HL-60 (cell line): Measurements from ENCODE around the gene COL13A1.
A peak's percentile ranks its signal among the peaks of the same experiment; 100 is the strongest.

ENCODE experiments used
- DNase-seq, 2 experiments: peaks; one replicate each; pipeline ENCODE4 v3.0.0-alpha.2; 2010 to 2020; ENCODE audit warnings: low read depth in 1 of 2, low spot score in 1 of 2
- H3K27ac ChIP-seq: fragments of 250-450 bp; sonication (Bioruptor Pico); replicated peaks from 2 replicates; pipeline ENCODE4 v1.5.1; 2020; ENCODE audit warnings: mild to moderate bottlenecking, moderate library complexity
- H3K27me3 ChIP-seq: fragments of 250-450 bp; sonication (Bioruptor Pico); 2 replicates; pipeline ENCODE4 v1.5.1; 2021; ENCODE audit warnings: mild to moderate bottlenecking, moderate library complexity; ENCODE audit not compliant: insufficient read depth, poor library complexity, severe bottlenecking
- H3K4me3 ChIP-seq: replicated peaks from 2 replicates; pipeline ENCODE4 v1.5.1; 2011; ENCODE audit warnings: mild to moderate bottlenecking, control low read depth, low read length; ENCODE audit not compliant: insufficient read depth
- GABPA ChIP-seq: IDR thresholded peaks from 2 replicates; pipeline ENCODE4 v1.6.1; 2012; ENCODE audit warnings: low read depth
- POLR2AphosphoS5 ChIP-seq: IDR thresholded peaks from 2 replicates; pipeline ENCODE4 v1.6.1; 2012; ENCODE audit warnings: low read depth
- SPI1 ChIP-seq: IDR thresholded peaks from 2 replicates; pipeline ENCODE4 v1.6.1; 2012; ENCODE audit warnings: low read depth, mild to moderate bottlenecking, borderline replicate concordance
- TF ChIP-seq, protein P1 (sequence below): IDR thresholded peaks from one replicate; pipeline ENCODE4 v1.5.1; 2011; ENCODE audit warnings: low read length, control low read depth, inconsistent platforms; ENCODE audit not compliant: insufficient read depth
- TF ChIP-seq, protein P2 (sequence below): IDR thresholded peaks from 2 replicates; pipeline ENCODE4 v1.6.1; 2012; ENCODE audit warnings: low read depth; ENCODE audit not compliant: insufficient replicate concordance

Gene COL13A1

DNA sequence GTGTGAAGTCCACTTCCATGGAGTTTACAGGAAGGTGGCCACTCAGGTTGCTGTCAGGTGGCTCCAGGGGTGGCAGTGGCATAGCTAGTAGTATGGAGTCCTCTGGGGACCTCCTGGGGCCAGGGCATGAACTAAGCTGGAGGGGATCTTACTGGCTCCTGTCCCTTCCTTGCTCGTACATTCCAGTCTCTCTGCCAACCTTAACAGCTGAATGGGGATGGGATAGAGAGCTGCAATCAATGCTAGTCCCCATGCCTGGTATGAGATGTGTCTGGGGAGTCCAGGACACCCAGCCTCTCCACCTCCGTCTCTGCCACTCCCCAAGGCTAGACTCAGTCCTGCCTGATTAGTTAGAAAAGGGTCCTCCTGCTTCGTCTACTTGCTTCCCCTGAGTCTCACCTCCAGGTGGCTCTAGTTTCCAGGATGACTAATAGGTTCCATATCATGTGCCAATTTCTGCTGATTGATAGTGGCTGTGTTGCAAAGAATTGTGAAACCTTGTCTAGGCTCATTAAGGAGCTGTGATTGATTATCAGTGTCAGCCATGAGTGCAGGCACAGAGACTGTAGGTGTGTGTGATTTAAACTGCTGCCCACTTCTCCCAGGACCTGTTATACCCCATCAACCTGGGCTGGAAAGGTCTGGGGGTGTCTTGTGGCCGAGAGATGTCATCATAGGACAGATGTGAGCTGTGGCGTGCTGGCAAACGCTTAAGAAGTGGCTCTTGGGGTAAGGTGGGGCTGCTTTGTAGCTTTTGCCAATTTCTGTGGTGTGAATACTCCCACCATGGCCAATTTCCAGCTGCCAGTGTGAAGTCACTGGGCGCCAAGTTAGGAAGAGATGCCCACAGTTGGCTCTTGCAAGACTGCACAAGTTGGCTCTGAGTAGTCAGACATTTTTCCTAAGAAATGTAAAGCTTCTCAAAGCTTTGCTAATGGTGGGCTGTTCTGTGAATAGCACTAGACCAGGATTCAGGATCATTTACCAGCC is 59.8 kb downstream of the COL13A1 start:
- Histone ChIP-seq H3K27me3 (peaks cover 6% of the 10 kb centered on the region), H3K4me3 (no peak overlapping the region), H3K27ac (no peak overlapping the region)
- DNase-seq, result peak; percentile 8 to 12
- TF ChIP-seq POLR2AphosphoS5 (no peak), SPI1 (no peak), GABPA (no peak)
- TF ChIP-seq, protein P1, sequence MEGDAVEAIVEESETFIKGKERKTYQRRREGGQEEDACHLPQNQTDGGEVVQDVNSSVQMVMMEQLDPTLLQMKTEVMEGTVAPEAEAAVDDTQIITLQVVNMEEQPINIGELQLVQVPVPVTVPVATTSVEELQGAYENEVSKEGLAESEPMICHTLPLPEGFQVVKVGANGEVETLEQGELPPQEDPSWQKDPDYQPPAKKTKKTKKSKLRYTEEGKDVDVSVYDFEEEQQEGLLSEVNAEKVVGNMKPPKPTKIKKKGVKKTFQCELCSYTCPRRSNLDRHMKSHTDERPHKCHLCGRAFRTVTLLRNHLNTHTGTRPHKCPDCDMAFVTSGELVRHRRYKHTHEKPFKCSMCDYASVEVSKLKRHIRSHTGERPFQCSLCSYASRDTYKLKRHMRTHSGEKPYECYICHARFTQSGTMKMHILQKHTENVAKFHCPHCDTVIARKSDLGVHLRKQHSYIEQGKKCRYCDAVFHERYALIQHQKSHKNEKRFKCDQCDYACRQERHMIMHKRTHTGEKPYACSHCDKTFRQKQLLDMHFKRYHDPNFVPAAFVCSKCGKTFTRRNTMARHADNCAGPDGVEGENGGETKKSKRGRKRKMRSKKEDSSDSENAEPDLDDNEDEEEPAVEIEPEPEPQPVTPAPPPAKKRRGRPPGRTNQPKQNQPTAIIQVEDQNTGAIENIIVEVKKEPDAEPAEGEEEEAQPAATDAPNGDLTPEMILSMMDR, result no peak
- TF ChIP-seq, protein P2, sequence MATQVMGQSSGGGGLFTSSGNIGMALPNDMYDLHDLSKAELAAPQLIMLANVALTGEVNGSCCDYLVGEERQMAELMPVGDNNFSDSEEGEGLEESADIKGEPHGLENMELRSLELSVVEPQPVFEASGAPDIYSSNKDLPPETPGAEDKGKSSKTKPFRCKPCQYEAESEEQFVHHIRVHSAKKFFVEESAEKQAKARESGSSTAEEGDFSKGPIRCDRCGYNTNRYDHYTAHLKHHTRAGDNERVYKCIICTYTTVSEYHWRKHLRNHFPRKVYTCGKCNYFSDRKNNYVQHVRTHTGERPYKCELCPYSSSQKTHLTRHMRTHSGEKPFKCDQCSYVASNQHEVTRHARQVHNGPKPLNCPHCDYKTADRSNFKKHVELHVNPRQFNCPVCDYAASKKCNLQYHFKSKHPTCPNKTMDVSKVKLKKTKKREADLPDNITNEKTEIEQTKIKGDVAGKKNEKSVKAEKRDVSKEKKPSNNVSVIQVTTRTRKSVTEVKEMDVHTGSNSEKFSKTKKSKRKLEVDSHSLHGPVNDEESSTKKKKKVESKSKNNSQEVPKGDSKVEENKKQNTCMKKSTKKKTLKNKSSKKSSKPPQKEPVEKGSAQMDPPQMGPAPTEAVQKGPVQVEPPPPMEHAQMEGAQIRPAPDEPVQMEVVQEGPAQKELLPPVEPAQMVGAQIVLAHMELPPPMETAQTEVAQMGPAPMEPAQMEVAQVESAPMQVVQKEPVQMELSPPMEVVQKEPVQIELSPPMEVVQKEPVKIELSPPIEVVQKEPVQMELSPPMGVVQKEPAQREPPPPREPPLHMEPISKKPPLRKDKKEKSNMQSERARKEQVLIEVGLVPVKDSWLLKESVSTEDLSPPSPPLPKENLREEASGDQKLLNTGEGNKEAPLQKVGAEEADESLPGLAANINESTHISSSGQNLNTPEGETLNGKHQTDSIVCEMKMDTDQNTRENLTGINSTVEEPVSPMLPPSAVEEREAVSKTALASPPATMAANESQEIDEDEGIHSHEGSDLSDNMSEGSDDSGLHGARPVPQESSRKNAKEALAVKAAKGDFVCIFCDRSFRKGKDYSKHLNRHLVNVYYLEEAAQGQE, result no peak

DNA sequence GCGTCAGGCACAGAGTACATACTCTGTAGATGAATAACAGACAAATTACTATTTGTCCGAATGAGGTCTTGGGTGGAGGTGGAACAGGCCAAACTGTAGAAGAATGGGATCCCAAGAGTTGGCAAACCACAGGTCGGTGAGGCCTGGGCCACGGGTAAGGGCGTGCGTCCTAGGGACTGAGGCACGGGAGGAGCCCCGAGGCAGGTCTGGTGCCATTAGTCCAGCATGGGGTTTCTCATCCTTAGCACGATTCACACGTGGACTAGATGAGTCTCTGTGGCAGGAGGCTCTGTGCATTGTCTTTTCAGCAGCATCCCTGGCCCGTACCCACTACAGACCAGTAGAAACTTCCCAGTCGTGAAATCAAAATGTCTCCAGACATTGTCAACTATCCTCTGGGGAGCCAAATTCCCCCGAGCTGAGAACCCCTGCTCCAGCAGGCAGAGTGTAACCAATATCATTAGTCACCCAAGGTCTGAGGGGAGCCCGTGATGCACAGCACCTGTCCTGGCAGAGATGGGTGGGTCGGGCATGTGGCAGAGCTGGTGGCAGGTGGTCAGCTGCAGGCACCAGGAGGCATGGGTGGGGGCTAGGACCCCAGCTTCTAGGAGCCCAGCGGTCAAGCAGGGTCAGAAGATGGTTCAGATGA is 61.3 kb downstream of the COL13A1 start:
- Histone ChIP-seq H3K27me3 (peaks cover 6% of the 10 kb centered on the region), H3K27ac (no peak overlapping the region), H3K4me3 (no peak overlapping the region)
- no peak for TF ChIP-seq SPI1
- TF ChIP-seq GABPA, result no peak
- TF ChIP-seq POLR2AphosphoS5, result no peak
- TF ChIP-seq, protein P1, result no peak
- TF ChIP-seq, protein P2, result no peak
- DNase-seq, result no peak

DNA sequence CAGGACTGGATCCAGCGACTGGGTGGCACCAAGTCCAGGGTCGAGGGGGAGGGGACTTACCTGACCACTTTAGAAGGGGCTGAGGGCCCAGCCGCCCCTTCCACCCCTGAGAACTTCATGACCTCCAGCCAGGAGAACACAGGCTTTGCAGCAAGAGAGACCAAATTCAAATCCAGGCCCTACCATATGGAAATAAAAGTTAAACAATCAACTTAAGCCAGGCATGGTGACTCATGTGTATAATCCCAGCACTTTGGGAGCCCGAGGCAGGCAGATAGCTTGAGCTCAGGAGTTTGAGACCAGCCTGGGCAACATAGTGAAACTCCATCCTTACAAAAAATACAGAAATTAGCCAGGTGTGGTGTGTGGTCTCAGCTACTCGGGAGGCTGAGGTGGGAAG is 61.9 kb downstream of the COL13A1 start:
- no peak for DNase-seq
- Histone ChIP-seq H3K27me3 (peaks cover 6% of the 10 kb centered on the region), H3K27ac (no peak overlapping the region), H3K4me3 (no peak overlapping the region)
- TF ChIP-seq, protein P2, result no peak
- TF ChIP-seq, protein P1, result no peak
- TF ChIP-seq GABPA, result no peak
- TF ChIP-seq SPI1, result no peak
